ENCODE results near the gene ATP5PD. TPM values are rescaled to one million over a fixed set of nuclear protein-coding genes. Genes with fewer than 3 reads are reported as not detected.
A peak's percentile ranks its signal among the peaks of the same experiment; 100 is the strongest.
"Not testable (repeated sequence)": the region's sequence is repeated elsewhere in the genome, so short reads cannot be mapped to it uniquely, and the experiment has no call there.

ATP5PD gene
- total RNA-seq, 1 donor from 2014 or later = 277 TPM

GRCh38 chr17:75044716-75045115, 2.1 kb downstream of the ATP5PD start:
- FAIRE-seq (no peak), DNase-seq (ENCODE audit: low read depth) (no peak)
- H3K4me3 ChIP-seq (ENCODE audit: low read depth, low read length) = no peak overlapping the region
- peaks cover 10% of the 10 kb centered on the region for H3K36me3 ChIP-seq (ENCODE audit: control insufficient read depth, insufficient read depth, low read length)
- no peak for TF ChIP-seq CTCF (IDR thresholded peaks at IDR 0.05; ENCODE audit: insufficient read depth, low read length, severe bottlenecking)
- H3K27me3 ChIP-seq (ENCODE audit: control insufficient read depth, insufficient read depth, low read length) = no peaks in the 10 kb centered on the region

- not testable (repeated sequence) for H3K27me3 ChIP-seq (ENCODE audit: control insufficient read depth, insufficient read depth, low read length); DNase-seq (ENCODE audit: low read depth); H3K4me3 ChIP-seq (ENCODE audit: low read depth, low read length); FAIRE-seq
- peaks cover 14% of the 10 kb centered on the region for H3K36me3 ChIP-seq (ENCODE audit: control insufficient read depth, insufficient read depth, low read length)
Measured at GRCh38 chr17:75043789-75044188, 3.0 kb downstream of the ATP5PD start.

- H3K4me3 ChIP-seq (ENCODE audit: low read depth, low read length) = no peak overlapping the region
- FAIRE-seq (no peak), DNase-seq (ENCODE audit: low read depth) (no peak)
- no peaks in the 10 kb centered on the region for H3K27me3 ChIP-seq (ENCODE audit: control insufficient read depth, insufficient read depth, low read length)
- TF ChIP-seq CTCF (IDR thresholded peaks at IDR 0.05; ENCODE audit: insufficient read depth, low read length, severe bottlenecking) = no peak
- peaks cover 14% of the 10 kb centered on the region for H3K36me3 ChIP-seq (ENCODE audit: control insufficient read depth, insufficient read depth, low read length)
Measured at GRCh38 chr17:75041656-75042280, 5.0 kb downstream of the ATP5PD start.

- FAIRE-seq (no peak), DNase-seq (ENCODE audit: low read depth) (no peak)
- Histone ChIP-seq H3K36me3 (ENCODE audit: control insufficient read depth, insufficient read depth, low read length) (peaks cover 14% of the 10 kb centered on the region), H3K4me3 (ENCODE audit: low read depth, low read length) (no peak overlapping the region), H3K27me3 (ENCODE audit: control insufficient read depth, insufficient read depth, low read length) (no peaks in the 10 kb centered on the region)
- TF ChIP-seq CTCF (IDR thresholded peaks at IDR 0.05; ENCODE audit: insufficient read depth, low read length, severe bottlenecking) = no peak
Measured at GRCh38 chr17:75039238-75039637, 7.5 kb downstream of the ATP5PD start.

GRCh38 chr17:75036643-75037268, 10.0 kb downstream of the ATP5PD start:
- Histone ChIP-seq H3K4me3 (ENCODE audit: low read depth, low read length) (no peak overlapping the region), H3K36me3 (ENCODE audit: control insufficient read depth, insufficient read depth, low read length) (peaks cover 12% of the 10 kb centered on the region), H3K27me3 (ENCODE audit: control insufficient read depth, insufficient read depth, low read length) (no peaks in the 10 kb centered on the region)
- no peak for TF ChIP-seq CTCF (IDR thresholded peaks at IDR 0.05; ENCODE audit: insufficient read depth, low read length, severe bottlenecking)
- FAIRE-seq = no peak
- DNase-seq (ENCODE audit: low read depth) = peak; percentile 57

- no peak for FAIRE-seq
- Histone ChIP-seq H3K36me3 (ENCODE audit: control insufficient read depth, insufficient read depth, low read length) (peaks cover 3% of the 10 kb centered on the region), H3K27me3 (ENCODE audit: control insufficient read depth, insufficient read depth, low read length) (no peaks in the 10 kb centered on the region), H3K4me3 (ENCODE audit: low read depth, low read length) (peak overlapping the region; percentile 60)
- peak; percentile 10 for TF ChIP-seq CTCF (IDR thresholded peaks at IDR 0.05; ENCODE audit: insufficient read depth, low read length, severe bottlenecking)
- peak; percentile 80 for DNase-seq (ENCODE audit: low read depth)
Measured at GRCh38 chr17:75034236-75034908, 12.4 kb downstream of the ATP5PD start.
